OCI-LY7 (cell line): ENCODE data around the gene LY9. TPM values are rescaled to one million over a fixed set of nuclear protein-coding genes. Genes with fewer than 3 reads are reported as not detected.

ENCODE experiments used
- BruUV-seq: library from RNA; stranded (reverse); fragments of 400-500 nt; replicated peaks from 2 replicates; lab custom pipeline; 2021; lab: Mats Ljungman, UMichigan
- CTCF ChIA-PET: fragments of 300-600 bp; sonication (Branson Sonifier 250); formaldehyde crosslinking; loops from one replicate; lab custom pipeline; 2022; ENCODE audit warnings: antibody characterized with exemption; ENCODE audit not compliant: unreplicated experiment; lab: Charles Lee
- POLR2A ChIA-PET: fragments of 300-600 bp; sonication (Branson Sonifier 250); formaldehyde crosslinking; loops from one replicate; lab custom pipeline; 2022; ENCODE audit warnings: antibody characterized with exemption; lab: Charles Lee
- DNase-seq: peaks from one replicate; pipeline ENCODE4 v3.0.0-alpha.2; 2015; ENCODE audit warnings: low spot score
- H2AFZ ChIP-seq: fragments of 200-600 bp; sonication (generic), shearing (Covaris generic); 2 replicates; pipeline ENCODE4 v1.6.1; 2014; ENCODE audit warnings: mild to moderate bottlenecking, antibody characterized with exemption, low read length, moderate library complexity
- H3K27ac ChIP-seq: fragments of 200-600 bp; sonication (generic); 2 replicates; pipeline ENCODE4 v1.5.1; 2014; ENCODE audit warnings: mixed run types, low read depth, mild to moderate bottlenecking, moderate library complexity, low read length, inconsistent platforms; ENCODE audit not compliant: poor library complexity, severe bottlenecking
- H3K36me3 ChIP-seq: fragments of 200-600 bp; sonication (generic); 2 replicates; pipeline ENCODE4 v1.6.1; 2014; ENCODE audit warnings: mild to moderate bottlenecking, antibody characterized with exemption, low read length, moderate library complexity, mixed read lengths; ENCODE audit not compliant: insufficient read depth
- H3K4me1 ChIP-seq: fragments of 200-600 bp; sonication (generic); 2 replicates; pipeline ENCODE4 v1.5.1; 2014; ENCODE audit warnings: mild to moderate bottlenecking, low read length; ENCODE audit not compliant: insufficient read depth, poor library complexity, severe bottlenecking
- H3K4me2 ChIP-seq: fragments of 200-600 bp; sonication (generic); 2 replicates; pipeline ENCODE4 v1.6.1; 2014; ENCODE audit warnings: mild to moderate bottlenecking, low read length
- H3K4me3 ChIP-seq: fragments of 200-600 bp; sonication (generic); 2 replicates; pipeline ENCODE4 v1.5.1; 2014; ENCODE audit warnings: mild to moderate bottlenecking, low read depth, low read length; ENCODE audit not compliant: poor library complexity, severe bottlenecking
- H3K79me2 ChIP-seq: fragments of 200-600 bp; sonication (generic); 2 replicates; pipeline ENCODE4 v1.6.1; 2016; ENCODE audit warnings: low read depth, mild to moderate bottlenecking, low read length, moderate library complexity, mixed read lengths; ENCODE audit not compliant: insufficient read depth
- H3K9me2 ChIP-seq: fragments of 200-600 bp; sonication (generic); 2 replicates; pipeline ENCODE4 v1.6.1; 2016; ENCODE audit warnings: mild to moderate bottlenecking, low read length, mixed read lengths; ENCODE audit not compliant: insufficient read depth
- H3K9me3 ChIP-seq: fragments of 200-600 bp; sonication (generic); 2 replicates; pipeline ENCODE4 v1.6.1; 2014; ENCODE audit warnings: mild to moderate bottlenecking, mixed run types, low read length, mixed read lengths
- H4K20me1 ChIP-seq: fragments of 200-600 bp; sonication (generic); 2 replicates; pipeline ENCODE4 v1.6.1; 2014; ENCODE audit warnings: mild to moderate bottlenecking, antibody characterized with exemption, low read length, moderate library complexity, mixed read lengths; ENCODE audit not compliant: insufficient read depth
- EZH2phosphoT487 ChIP-seq: fragments of 200-600 bp; sonication (generic); IDR thresholded peaks from 2 replicates; pipeline ENCODE4 v1.6.1; 2018; ENCODE audit warnings: low read depth, borderline replicate concordance, mild to moderate bottlenecking, mixed run types, antibody characterized with exemption, low read length, moderate library complexity, mixed read lengths
- intact Hi-C: fragments of 100-400 bp; cut with micrococcal nuclease; formaldehyde crosslinking; loops from one replicate; pipeline ENCODE4 v1.10.0; 2022; ENCODE audit not compliant: unreplicated experiment
- total RNA-seq, 2 experiments: library from RNA; depleted of rRNA in 1 of 2; stranded (reverse); fragments of >200 nt in 1 of 2; shearing (Covaris generic) in 1 of 2; gene quantifications; 2 replicates each; pipeline ENCODE4 v1.2.3, GENCODE V29; 2014 to 2022
- TF ChIP-seq, protein P1 (sequence below): fragments of 200-600 bp; sonication (generic); conservative IDR thresholded peaks from 2 replicates; pipeline ENCODE4 v1.5.1; 2014; ENCODE audit warnings: mild to moderate bottlenecking, antibody characterized with exemption, low read length, moderate library complexity, mixed read lengths

Gene LY9
- total RNA-seq, 2 experiments from 2014 or later: 28.4 to 40.2 TPM

DNA sequence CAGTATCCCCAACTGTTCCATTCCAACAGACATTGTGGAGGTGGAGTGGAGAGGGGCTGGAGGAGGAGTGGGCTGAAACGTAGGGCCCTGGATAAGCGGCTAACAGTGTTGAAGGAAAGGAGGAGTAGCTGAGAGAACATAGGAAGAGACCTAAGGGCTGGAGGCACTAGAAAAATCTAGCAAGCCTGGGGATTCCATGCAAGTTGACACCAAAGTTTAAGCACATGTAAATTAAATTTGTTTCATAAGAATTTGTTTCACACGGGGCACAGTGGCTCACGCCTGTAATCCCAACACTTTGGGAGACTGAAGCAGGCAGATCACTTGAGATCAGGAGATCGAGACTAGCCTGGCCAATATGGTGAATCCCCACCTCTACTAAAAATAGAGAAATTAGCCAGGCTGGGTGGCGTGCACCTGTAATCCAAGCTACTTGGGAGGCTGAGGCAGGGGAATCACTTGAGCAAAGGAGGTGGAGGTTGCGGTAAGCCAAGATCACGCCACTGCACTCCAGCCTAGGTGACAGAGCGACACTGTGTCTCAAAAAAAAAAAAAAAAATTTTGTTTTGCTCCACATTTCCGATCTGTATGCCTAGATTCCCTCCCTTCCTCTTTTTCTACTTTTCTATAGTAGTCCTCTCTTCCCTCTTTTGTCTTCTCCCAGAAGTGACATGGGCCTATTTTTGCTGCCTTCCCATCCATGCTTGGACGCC lies 67.2 kb downstream of the LY9 start:
- POLR2A ChIA-PET: interaction anchor here (0.6 kb wide), 1 partner anchor 37 kb away, joined by 3 read pairs; no protein-coding TSS in a partner anchor
- Histone ChIP-seq H3K36me3 (no peaks in the 10 kb centered on the region), H3K9me2 (no peaks in the 10 kb centered on the region), H4K20me1 (no peaks in the 10 kb centered on the region), H3K4me2 (no peak overlapping the region), H3K4me3 (no peak overlapping the region), H3K79me2 (no peaks in the 10 kb centered on the region), H3K27ac (no peak overlapping the region), H2AFZ (no peak overlapping the region), H3K9me3 (no peaks in the 10 kb centered on the region), H3K4me1 (no peaks in the 10 kb centered on the region)
- intact Hi-C loops: no loop called here
- CTCF ChIA-PET: no interaction called here
- no TSS peak for BruUV-seq
- TF ChIP-seq, protein P1, sequence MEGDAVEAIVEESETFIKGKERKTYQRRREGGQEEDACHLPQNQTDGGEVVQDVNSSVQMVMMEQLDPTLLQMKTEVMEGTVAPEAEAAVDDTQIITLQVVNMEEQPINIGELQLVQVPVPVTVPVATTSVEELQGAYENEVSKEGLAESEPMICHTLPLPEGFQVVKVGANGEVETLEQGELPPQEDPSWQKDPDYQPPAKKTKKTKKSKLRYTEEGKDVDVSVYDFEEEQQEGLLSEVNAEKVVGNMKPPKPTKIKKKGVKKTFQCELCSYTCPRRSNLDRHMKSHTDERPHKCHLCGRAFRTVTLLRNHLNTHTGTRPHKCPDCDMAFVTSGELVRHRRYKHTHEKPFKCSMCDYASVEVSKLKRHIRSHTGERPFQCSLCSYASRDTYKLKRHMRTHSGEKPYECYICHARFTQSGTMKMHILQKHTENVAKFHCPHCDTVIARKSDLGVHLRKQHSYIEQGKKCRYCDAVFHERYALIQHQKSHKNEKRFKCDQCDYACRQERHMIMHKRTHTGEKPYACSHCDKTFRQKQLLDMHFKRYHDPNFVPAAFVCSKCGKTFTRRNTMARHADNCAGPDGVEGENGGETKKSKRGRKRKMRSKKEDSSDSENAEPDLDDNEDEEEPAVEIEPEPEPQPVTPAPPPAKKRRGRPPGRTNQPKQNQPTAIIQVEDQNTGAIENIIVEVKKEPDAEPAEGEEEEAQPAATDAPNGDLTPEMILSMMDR: no peak
- TF ChIP-seq EZH2phosphoT487: no peak
- DNase-seq: no peak

DNA sequence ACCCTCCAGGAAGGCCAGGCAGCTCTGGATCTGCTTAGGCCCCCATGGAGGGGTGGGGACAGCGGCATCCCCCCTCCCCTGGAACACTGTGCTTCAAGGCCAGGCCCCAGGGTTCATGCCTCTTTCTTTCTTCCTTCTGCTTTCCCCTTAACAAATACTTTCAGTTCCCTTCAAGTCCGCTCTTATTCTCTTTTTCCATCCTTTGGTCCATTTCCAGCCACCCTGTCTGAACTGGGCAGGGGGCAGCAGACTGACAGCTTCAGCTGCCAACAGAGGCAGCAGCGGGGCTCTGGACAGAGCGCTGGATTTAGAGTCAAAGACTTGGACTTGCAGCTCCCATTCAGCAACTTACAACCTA lies 67.8 kb downstream of the LY9 start:
- ChIA-PET CTCF (no interaction called here), POLR2A (no interaction called here)
- no peak for DNase-seq
- TF ChIP-seq, protein P1: no peak
- no peak for TF ChIP-seq EZH2phosphoT487
- no TSS peak for BruUV-seq
- H3K4me1 ChIP-seq: no peaks in the 10 kb centered on the region
- H2AFZ ChIP-seq: no peak overlapping the region
- H3K79me2 ChIP-seq: no peaks in the 10 kb centered on the region
- H4K20me1 ChIP-seq: no peaks in the 10 kb centered on the region
- H3K4me2 ChIP-seq: no peak overlapping the region
- H3K36me3 ChIP-seq: no peaks in the 10 kb centered on the region
- H3K27ac ChIP-seq: no peak overlapping the region
- no peaks in the 10 kb centered on the region for H3K9me2 ChIP-seq
- intact Hi-C loops: no loop called here
- H3K9me3 ChIP-seq: no peaks in the 10 kb centered on the region
- H3K4me3 ChIP-seq: no peak overlapping the region

DNA sequence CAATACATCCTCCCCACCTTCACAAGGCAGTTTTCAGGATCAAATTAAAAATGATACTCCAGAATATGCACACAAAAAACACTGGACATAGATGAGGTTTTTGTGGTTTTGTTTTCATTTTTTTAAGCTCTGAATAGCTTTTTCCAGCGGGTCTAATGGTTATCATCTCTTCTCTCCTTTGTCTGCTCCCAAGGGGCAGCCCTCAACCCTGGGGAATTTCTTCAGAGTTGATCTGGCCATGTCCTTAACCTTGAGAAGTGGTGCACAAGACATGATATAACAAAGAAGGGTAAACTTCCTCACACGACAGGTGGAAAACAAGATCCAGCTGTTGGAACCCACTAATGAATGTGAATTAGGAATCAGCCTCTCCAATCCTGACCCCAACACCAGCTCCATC lies 68.2 kb downstream of the LY9 start:
- Histone ChIP-seq H3K4me1 (no peaks in the 10 kb centered on the region), H3K9me3 (no peaks in the 10 kb centered on the region), H3K4me2 (no peak overlapping the region), H3K36me3 (no peaks in the 10 kb centered on the region), H3K4me3 (no peak overlapping the region), H4K20me1 (no peaks in the 10 kb centered on the region), H3K9me2 (no peaks in the 10 kb centered on the region), H3K27ac (no peak overlapping the region), H2AFZ (no peak overlapping the region), H3K79me2 (no peaks in the 10 kb centered on the region)
- DNase-seq: no peak
- ChIA-PET POLR2A (interaction anchor here (0.6 kb wide), 1 partner anchor 34 kb away, joined by 3 read pairs; no protein-coding TSS in a partner anchor), CTCF (no interaction called here)
- intact Hi-C loops: no loop called here
- no TSS peak for BruUV-seq
- no peak for TF ChIP-seq EZH2phosphoT487
- TF ChIP-seq, protein P1: no peak
